Measurements from ENCODE around the gene ILF3.

DNA sequence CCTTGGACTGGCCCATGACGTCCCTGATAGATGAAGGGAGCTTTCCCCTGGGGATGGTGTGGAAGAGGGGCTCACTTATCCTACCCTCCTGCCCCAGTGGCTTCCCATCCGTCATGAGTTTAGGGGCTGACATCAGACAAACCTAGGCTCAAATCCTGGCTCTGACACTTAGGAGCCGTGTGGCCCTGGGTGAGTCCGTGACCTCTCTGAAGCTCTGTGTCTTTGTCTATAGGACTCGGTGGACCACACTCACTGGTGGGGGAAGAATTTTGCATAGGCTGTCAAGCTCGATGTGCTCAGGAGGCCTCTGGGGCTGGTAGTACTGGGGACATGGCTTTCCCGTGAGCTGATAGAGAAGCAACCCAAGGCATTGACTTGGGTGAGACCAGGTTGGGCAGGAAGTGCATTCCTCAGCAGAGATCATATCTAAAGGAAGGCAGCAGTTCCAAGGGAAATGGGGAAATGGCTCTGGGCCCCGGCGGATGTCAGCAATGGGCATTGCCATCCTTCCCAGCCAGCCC lies 49.6 kb upstream of the ILF3 start:
- TF ChIP-seq POLR2A (IDR thresholded peaks at IDR 0.05; ENCODE audit: low read depth, low read length): peak; percentile 71; the same call in 1 of the 2 replicates
- TF ChIP-seq, protein P1, sequence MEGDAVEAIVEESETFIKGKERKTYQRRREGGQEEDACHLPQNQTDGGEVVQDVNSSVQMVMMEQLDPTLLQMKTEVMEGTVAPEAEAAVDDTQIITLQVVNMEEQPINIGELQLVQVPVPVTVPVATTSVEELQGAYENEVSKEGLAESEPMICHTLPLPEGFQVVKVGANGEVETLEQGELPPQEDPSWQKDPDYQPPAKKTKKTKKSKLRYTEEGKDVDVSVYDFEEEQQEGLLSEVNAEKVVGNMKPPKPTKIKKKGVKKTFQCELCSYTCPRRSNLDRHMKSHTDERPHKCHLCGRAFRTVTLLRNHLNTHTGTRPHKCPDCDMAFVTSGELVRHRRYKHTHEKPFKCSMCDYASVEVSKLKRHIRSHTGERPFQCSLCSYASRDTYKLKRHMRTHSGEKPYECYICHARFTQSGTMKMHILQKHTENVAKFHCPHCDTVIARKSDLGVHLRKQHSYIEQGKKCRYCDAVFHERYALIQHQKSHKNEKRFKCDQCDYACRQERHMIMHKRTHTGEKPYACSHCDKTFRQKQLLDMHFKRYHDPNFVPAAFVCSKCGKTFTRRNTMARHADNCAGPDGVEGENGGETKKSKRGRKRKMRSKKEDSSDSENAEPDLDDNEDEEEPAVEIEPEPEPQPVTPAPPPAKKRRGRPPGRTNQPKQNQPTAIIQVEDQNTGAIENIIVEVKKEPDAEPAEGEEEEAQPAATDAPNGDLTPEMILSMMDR (IDR thresholded peaks at IDR 0.05 in 2 of 3, conservative IDR thresholded peaks at IDR 0.05 in 1 of 3; ENCODE audit: control insufficient read depth in 2 of 3, extremely low read depth in 1 of 3, insufficient read depth in 1 of 3, low read depth in 3 of 3, low read length in 3 of 3): no peak
- no peak; the same call in 1 of the 2 replicates for TF ChIP-seq ATF7 (IDR thresholded peaks at IDR 0.05; ENCODE audit: low read depth)
- TF ChIP-seq SRF (IDR thresholded peaks at IDR 0.05; ENCODE audit: low read depth in 2 of 2, low read length in 2 of 2): no peak
- TF ChIP-seq, protein P2, sequence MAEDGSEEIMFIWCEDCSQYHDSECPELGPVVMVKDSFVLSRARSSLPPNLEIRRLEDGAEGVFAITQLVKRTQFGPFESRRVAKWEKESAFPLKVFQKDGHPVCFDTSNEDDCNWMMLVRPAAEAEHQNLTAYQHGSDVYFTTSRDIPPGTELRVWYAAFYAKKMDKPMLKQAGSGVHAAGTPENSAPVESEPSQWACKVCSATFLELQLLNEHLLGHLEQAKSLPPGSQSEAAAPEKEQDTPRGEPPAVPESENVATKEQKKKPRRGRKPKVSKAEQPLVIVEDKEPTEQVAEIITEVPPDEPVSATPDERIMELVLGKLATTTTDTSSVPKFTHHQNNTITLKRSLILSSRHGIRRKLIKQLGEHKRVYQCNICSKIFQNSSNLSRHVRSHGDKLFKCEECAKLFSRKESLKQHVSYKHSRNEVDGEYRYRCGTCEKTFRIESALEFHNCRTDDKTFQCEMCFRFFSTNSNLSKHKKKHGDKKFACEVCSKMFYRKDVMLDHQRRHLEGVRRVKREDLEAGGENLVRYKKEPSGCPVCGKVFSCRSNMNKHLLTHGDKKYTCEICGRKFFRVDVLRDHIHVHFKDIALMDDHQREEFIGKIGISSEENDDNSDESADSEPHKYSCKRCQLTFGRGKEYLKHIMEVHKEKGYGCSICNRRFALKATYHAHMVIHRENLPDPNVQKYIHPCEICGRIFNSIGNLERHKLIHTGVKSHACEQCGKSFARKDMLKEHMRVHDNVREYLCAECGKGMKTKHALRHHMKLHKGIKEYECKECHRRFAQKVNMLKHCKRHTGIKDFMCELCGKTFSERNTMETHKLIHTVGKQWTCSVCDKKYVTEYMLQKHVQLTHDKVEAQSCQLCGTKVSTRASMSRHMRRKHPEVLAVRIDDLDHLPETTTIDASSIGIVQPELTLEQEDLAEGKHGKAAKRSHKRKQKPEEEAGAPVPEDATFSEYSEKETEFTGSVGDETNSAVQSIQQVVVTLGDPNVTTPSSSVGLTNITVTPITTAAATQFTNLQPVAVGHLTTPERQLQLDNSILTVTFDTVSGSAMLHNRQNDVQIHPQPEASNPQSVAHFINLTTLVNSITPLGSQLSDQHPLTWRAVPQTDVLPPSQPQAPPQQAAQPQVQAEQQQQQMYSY (CRISPR knock-in tag; IDR thresholded peaks at IDR 0.05): no peak
- TF ChIP-seq, protein P3, sequence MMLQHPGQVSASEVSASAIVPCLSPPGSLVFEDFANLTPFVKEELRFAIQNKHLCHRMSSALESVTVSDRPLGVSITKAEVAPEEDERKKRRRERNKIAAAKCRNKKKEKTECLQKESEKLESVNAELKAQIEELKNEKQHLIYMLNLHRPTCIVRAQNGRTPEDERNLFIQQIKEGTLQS (IDR thresholded peaks at IDR 0.05; ENCODE audit: borderline replicate concordance, extremely low read depth, low read depth, low read length): no peak
- 0 out of 4 replicates have a peak, but pooled peaks of 1 of the 2 experiments have one; percentile 10 for TF ChIP-seq BHLHE40 (IDR thresholded peaks at IDR 0.05; ENCODE audit: borderline replicate concordance in 1 of 2, low read depth in 2 of 2, low read length in 1 of 2)
- TF ChIP-seq EZH2 (IDR thresholded peaks at IDR 0.05; ENCODE audit: borderline replicate concordance, control insufficient read depth, low read depth, low read length): no peak
- no peak for TF ChIP-seq EED (IDR thresholded peaks at IDR 0.05; ENCODE audit: low read depth)
- 0 out of 2 replicates have a peak, but pooled peaks have one; percentile 27 for TF ChIP-seq MTA3 (IDR thresholded peaks at IDR 0.05; ENCODE audit: borderline replicate concordance, low read length)
